Natural killer cell (primary cell): ENCODE data around the gene MRM2. TPM values are rescaled to one million over a fixed set of nuclear protein-coding genes. Genes with fewer than 3 reads are reported as not detected.

Experiments
- ATAC-seq, 3 donors: fragments of 150-1000 bp in 2 of 3; fragments of 200-7000 bp in 1 of 3; cut with Tn5 transposase; 1 replicate in 1 of 3; 2 replicates in 2 of 3; pipeline ENCODE4 v1.10.0; 2021; ENCODE audit warnings: mild to moderate bottlenecking in 2 of 3, moderate library complexity in 2 of 3
- DNase-seq, 2 donors: peaks; one replicate each; pipeline versions ENCODE4 v3.0.0 to v3.0.0-alpha.2; 2013 to 2021; ENCODE audit warnings: mixed read lengths in 1 of 2
- H3K27ac ChIP-seq: one replicate; pipeline ENCODE4 v1.5.1; 2013; ENCODE audit warnings: mild to moderate bottlenecking, low read length
- H3K27me3 ChIP-seq: one replicate; pipeline ENCODE4 v1.6.1; 2013; ENCODE audit warnings: low read length; ENCODE audit not compliant: control insufficient read depth, insufficient read depth
- H3K36me3 ChIP-seq: one replicate; pipeline ENCODE4 v1.6.1; 2013; ENCODE audit warnings: low read length; ENCODE audit not compliant: control insufficient read depth, insufficient read depth
- H3K4me1 ChIP-seq: one replicate; pipeline ENCODE4 v1.6.1; 2013; ENCODE audit warnings: low read length; ENCODE audit not compliant: control insufficient read depth, insufficient read depth
- H3K4me3 ChIP-seq: one replicate; pipeline ENCODE4 v1.5.1; 2013; ENCODE audit warnings: low read length
- H3K9me3 ChIP-seq: one replicate; pipeline ENCODE4 v1.6.1; 2013; ENCODE audit warnings: low read length; ENCODE audit not compliant: control insufficient read depth, insufficient read depth
- H3K27ac Mint-ChIP-seq, 2 donors: one replicate each; pipeline ENCODE4 v1.8.0; 2022; ENCODE audit warnings: mild to moderate bottlenecking in 2 of 2, mixed read lengths in 2 of 2, moderate library complexity in 1 of 2
- H3K27me3 Mint-ChIP-seq, 2 donors: one replicate each; pipeline ENCODE4 v1.8.0; 2022; ENCODE audit warnings: low read depth in 2 of 2, mixed read lengths in 2 of 2
- H3K36me3 Mint-ChIP-seq: one replicate; pipeline ENCODE4 v1.8.0; 2022; ENCODE audit warnings: mixed read lengths
- H3K4me1 Mint-ChIP-seq, 2 donors: one replicate each; pipeline ENCODE4 v1.8.0; 2022; ENCODE audit warnings: mixed read lengths in 2 of 2
- H3K4me3 Mint-ChIP-seq: one replicate; pipeline ENCODE4 v1.8.0; 2022; ENCODE audit warnings: mild to moderate bottlenecking, moderate library complexity, mixed read lengths
- H3K9me3 Mint-ChIP-seq, 2 donors: one replicate each; pipeline ENCODE4 v1.8.0; 2022; ENCODE audit warnings: mixed read lengths in 2 of 2
- CTCF ChIP-seq: fragments of 200-600 bp; IDR thresholded peaks from one replicate; pipeline ENCODE4 v1.8.0; 2022; ENCODE audit warnings: antibody characterized with exemption
- WGBS: methylation state at CpG from one replicate; pipeline ENCODE4 v1.1.7; 2013; ENCODE audit warnings: missing lambda C conversion rate; ENCODE audit not compliant: insufficient coverage; 5-methylcytosine and 5-hydroxymethylcytosine counted together
- intact Hi-C: fragments of 100-400 bp; cut with micrococcal nuclease; formaldehyde crosslinking; loops from one replicate; pipeline ENCODE4 v1.14.2; 2022
- total RNA-seq, 4 donors: library from RNA; stranded (reverse); fragments of 120-200 nt in 1 of 4; gene quantifications; one replicate each; pipeline versions ENCODE4 v1.2.3 to v1.2.4, GENCODE V29; 2013 to 2022

Gene MRM2
- total RNA-seq, 3 donors from 2014 or later (not counting 1 experiment from before 2014, with no cell fraction given), result 7.9 to 12.0 (median 10.0) TPM

GRCh38 chr7:2213551-2214215 lies 28.3 kb downstream of the MRM2 start:
- Histone ChIP-seq H3K9me3 (no peaks in the 10 kb centered on the region), H3K27ac (no peak overlapping the region), H3K27me3 (no peaks in the 10 kb centered on the region), H3K36me3 (peaks cover 58% of the 10 kb centered on the region), H3K4me3 (no peak overlapping the region), H3K4me1 (no peaks in the 10 kb centered on the region)
- 98% methylated on average over 15 of the region's 15 CpGs for WGBS
- Mint-ChIP-seq H3K36me3 (peaks cover 7% of the 10 kb centered on the region), H3K4me3 (no peak overlapping the region), H3K9me3 (no peaks in the 10 kb centered on the region), H3K4me1 (peaks cover 0 to 4% of the 10 kb centered on the region in 2 donors), H3K27me3 (no peaks in the 10 kb centered on the region), H3K27ac (no peak overlapping the region)
- TF ChIP-seq CTCF, result no peak
- no peak for DNase-seq
- intact Hi-C loops, result no loop called here
- ATAC-seq, result no peak

GRCh38 chr7:2212906-2213305 lies 29.1 kb downstream of the MRM2 start:
- DNase-seq (no peak), ATAC-seq (no peak)
- peaks cover 55% of the 10 kb centered on the region for H3K36me3 ChIP-seq
- no peak overlapping the region for H3K27ac ChIP-seq
- intact Hi-C loops, result no loop called here
- no peak overlapping the region for H3K4me3 Mint-ChIP-seq
- no peak overlapping the region for H3K4me3 ChIP-seq
- no peaks in the 10 kb centered on the region for H3K4me1 ChIP-seq
- no peaks in the 10 kb centered on the region for H3K9me3 Mint-ChIP-seq
- 98% methylated on average over 10 of the region's 10 CpGs for WGBS
- no peak overlapping the region for H3K27ac Mint-ChIP-seq
- H3K27me3 ChIP-seq, result no peaks in the 10 kb centered on the region
- H3K4me1 Mint-ChIP-seq, result peaks cover 0 to 5% of the 10 kb centered on the region in 2 donors
- no peaks in the 10 kb centered on the region for H3K9me3 ChIP-seq
- no peak for TF ChIP-seq CTCF
- no peaks in the 10 kb centered on the region for H3K27me3 Mint-ChIP-seq
- H3K36me3 Mint-ChIP-seq, result peaks cover 7% of the 10 kb centered on the region

GRCh38 chr7:2211926-2212325 lies 30.1 kb downstream of the MRM2 start:
- peaks cover 0 to 5% of the 10 kb centered on the region in 2 donors for H3K4me1 Mint-ChIP-seq
- no peak overlapping the region for H3K27ac Mint-ChIP-seq
- no peak overlapping the region for H3K4me3 Mint-ChIP-seq
- peaks cover 7% of the 10 kb centered on the region for H3K36me3 Mint-ChIP-seq
- 96% methylated on average over 13 of the region's 13 CpGs for WGBS
- TF ChIP-seq CTCF, result no peak
- H3K27me3 Mint-ChIP-seq, result no peaks in the 10 kb centered on the region
- no peaks in the 10 kb centered on the region for H3K27me3 ChIP-seq
- H3K27ac ChIP-seq, result no peak overlapping the region
- H3K9me3 Mint-ChIP-seq, result no peaks in the 10 kb centered on the region
- no peaks in the 10 kb centered on the region for H3K9me3 ChIP-seq
- H3K36me3 ChIP-seq, result peaks cover 49% of the 10 kb centered on the region
- intact Hi-C loops, result no loop called here
- ATAC-seq (no peak), DNase-seq (no peak)
- no peak overlapping the region for H3K4me3 ChIP-seq
- no peaks in the 10 kb centered on the region for H3K4me1 ChIP-seq
